Measurements from ENCODE around the gene HSF4.

Gene HSF4

GRCh38 chr16:67191411-67191994, 27.0 kb downstream of the HSF4 start:
- no peak overlapping the region for H3K9ac ChIP-seq (ENCODE audit: low read depth, low read length)
- H3K4me1 ChIP-seq (ENCODE audit: insufficient read depth, low read length): peaks cover 7% of the 10 kb centered on the region; the same call in 1 of the 2 replicates
- H3K27me3 ChIP-seq (ENCODE audit: insufficient read depth, low read length): peaks cover 7% of the 10 kb centered on the region
- peak overlapping the region; percentile 93 for H3K4me3 ChIP-seq (ENCODE audit: low read length)
- H3K27ac ChIP-seq (ENCODE audit: low read length): no peak overlapping the region
- no peaks in the 10 kb centered on the region for H3K9me3 ChIP-seq (ENCODE audit: insufficient read depth, low read depth, low read length)
- peaks cover 33% of the 10 kb centered on the region for H3K36me3 ChIP-seq (ENCODE audit: insufficient read depth, low read depth, low read length)

- no peak within 1 kb of the TSS for H3K27ac ChIP-seq (ENCODE audit: low read length)
- peaks cover under 1% of the 10 kb centered on the region; the same call in 1 of the 2 replicates for H3K27me3 ChIP-seq (ENCODE audit: insufficient read depth, low read length)
- peaks cover 3% of the 10 kb centered on the region; the same call in 1 of the 2 replicates for H3K4me1 ChIP-seq (ENCODE audit: insufficient read depth, low read length)
- H3K36me3 ChIP-seq (ENCODE audit: insufficient read depth, low read depth, low read length): peaks cover 39% of the 10 kb centered on the region
- peak within 1 kb of the TSS; percentile 82 for H3K9ac ChIP-seq (ENCODE audit: low read depth, low read length)
- no peaks in the 10 kb centered on the region for H3K9me3 ChIP-seq (ENCODE audit: insufficient read depth, low read depth, low read length)
- H3K4me3 ChIP-seq (ENCODE audit: low read length): peak within 1 kb of the TSS; percentile 93
Observed at GRCh38 chr16:67191995-67192681, 27.6 kb downstream of the HSF4 start, which contains the start of gene E2F4. E2F4 (plus strand) TSS chr16:67192155; CDS start chr16:67192228, 73 bp downstream.

GRCh38 chr16:67192781-67193361, 28.3 kb downstream of the HSF4 start:
- Histone ChIP-seq H3K4me3 (ENCODE audit: low read length) (peak overlapping the region; percentile 93), H3K27me3 (ENCODE audit: insufficient read depth, low read length) (no peaks in the 10 kb centered on the region), H3K9ac (ENCODE audit: low read depth, low read length) (peak overlapping the region; percentile 82), H3K4me1 (ENCODE audit: insufficient read depth, low read length) (peaks cover 3% of the 10 kb centered on the region; the same call in 1 of the 2 replicates), H3K36me3 (ENCODE audit: insufficient read depth, low read depth, low read length) (peaks cover 47% of the 10 kb centered on the region), H3K27ac (ENCODE audit: low read length) (no peak overlapping the region), H3K9me3 (ENCODE audit: insufficient read depth, low read depth, low read length) (no peaks in the 10 kb centered on the region)

GRCh38 chr16:67193536-67193935, 29.0 kb downstream of the HSF4 start:
- Histone ChIP-seq H3K4me3 (ENCODE audit: low read length) (peak overlapping the region; percentile 93; the same call in 1 of the 2 replicates), H3K9ac (ENCODE audit: low read depth, low read length) (peak overlapping the region; percentile 82), H3K36me3 (ENCODE audit: insufficient read depth, low read depth, low read length) (peaks cover 52% of the 10 kb centered on the region), H3K27me3 (ENCODE audit: insufficient read depth, low read length) (no peaks in the 10 kb centered on the region), H3K9me3 (ENCODE audit: insufficient read depth, low read depth, low read length) (no peaks in the 10 kb centered on the region), H3K4me1 (ENCODE audit: insufficient read depth, low read length) (peaks cover 3% of the 10 kb centered on the region; the same call in 1 of the 2 replicates), H3K27ac (ENCODE audit: low read length) (no peak overlapping the region)

GRCh38 chr16:67194260-67194659, 29.7 kb downstream of the HSF4 start:
- Histone ChIP-seq H3K27me3 (ENCODE audit: insufficient read depth, low read length) (no peaks in the 10 kb centered on the region), H3K36me3 (ENCODE audit: insufficient read depth, low read depth, low read length) (peaks cover 52% of the 10 kb centered on the region), H3K4me3 (ENCODE audit: low read length) (no peak overlapping the region), H3K9ac (ENCODE audit: low read depth, low read length) (no peak overlapping the region), H3K4me1 (ENCODE audit: insufficient read depth, low read length) (peaks cover 3% of the 10 kb centered on the region; the same call in 1 of the 2 replicates), H3K9me3 (ENCODE audit: insufficient read depth, low read depth, low read length) (no peaks in the 10 kb centered on the region), H3K27ac (ENCODE audit: low read length) (no peak overlapping the region)

GRCh38 chr16:67195676-67196075, 31.1 kb downstream of the HSF4 start:
- Histone ChIP-seq H3K9me3 (ENCODE audit: insufficient read depth, low read depth, low read length) (no peaks in the 10 kb centered on the region), H3K4me1 (ENCODE audit: insufficient read depth, low read length) (peaks cover 6% of the 10 kb centered on the region; the same call in 1 of the 2 replicates), H3K27me3 (ENCODE audit: insufficient read depth, low read length) (no peaks in the 10 kb centered on the region), H3K4me3 (ENCODE audit: low read length) (no peak overlapping the region), H3K9ac (ENCODE audit: low read depth, low read length) (no peak overlapping the region), H3K27ac (ENCODE audit: low read length) (no peak overlapping the region), H3K36me3 (ENCODE audit: insufficient read depth, low read depth, low read length) (peaks cover 52% of the 10 kb centered on the region)

- no peak overlapping the region for H3K4me3 ChIP-seq (ENCODE audit: low read length)
Observed at GRCh38 chr16:67196881-67197280, 32.3 kb downstream of the HSF4 start.

GRCh38 chr16:67197704-67198103, 33.2 kb downstream of the HSF4 start:
- Histone ChIP-seq H3K27ac (ENCODE audit: low read length) (no peak overlapping the region), H3K27me3 (ENCODE audit: insufficient read depth, low read length) (no peaks in the 10 kb centered on the region), H3K4me1 (ENCODE audit: insufficient read depth, low read length) (peaks cover 6% of the 10 kb centered on the region; the same call in 1 of the 2 replicates), H3K9me3 (ENCODE audit: insufficient read depth, low read depth, low read length) (no peaks in the 10 kb centered on the region), H3K9ac (ENCODE audit: low read depth, low read length) (no peak overlapping the region), H3K36me3 (ENCODE audit: insufficient read depth, low read depth, low read length) (peaks cover 57% of the 10 kb centered on the region), H3K4me3 (ENCODE audit: low read length) (no peak overlapping the region)

More at GRCh38 chr16:67196881-67197280, 32.3 kb downstream of the HSF4 start:
- H3K9me3 ChIP-seq (ENCODE audit: insufficient read depth, low read depth, low read length): no peaks in the 10 kb centered on the region
- H3K27me3 ChIP-seq (ENCODE audit: insufficient read depth, low read length): no peaks in the 10 kb centered on the region
- H3K36me3 ChIP-seq (ENCODE audit: insufficient read depth, low read depth, low read length): peaks cover 57% of the 10 kb centered on the region
- no peak overlapping the region for H3K9ac ChIP-seq (ENCODE audit: low read depth, low read length)
- H3K4me1 ChIP-seq (ENCODE audit: insufficient read depth, low read length): peaks cover 6% of the 10 kb centered on the region; the same call in 1 of the 2 replicates
- no peak overlapping the region for H3K27ac ChIP-seq (ENCODE audit: low read length)

- Histone ChIP-seq H3K36me3 (ENCODE audit: insufficient read depth, low read depth, low read length) (peaks cover 56% of the 10 kb centered on the region), H3K27ac (ENCODE audit: low read length) (no peak overlapping the region), H3K4me1 (ENCODE audit: insufficient read depth, low read length) (peaks cover 6% of the 10 kb centered on the region; the same call in 1 of the 2 replicates), H3K9ac (ENCODE audit: low read depth, low read length) (no peak overlapping the region; the same call in 1 of the 2 replicates), H3K27me3 (ENCODE audit: insufficient read depth, low read length) (no peaks in the 10 kb centered on the region), H3K4me3 (ENCODE audit: low read length) (peak overlapping the region; percentile 72; the same call in 1 of the 2 replicates), H3K9me3 (ENCODE audit: insufficient read depth, low read depth, low read length) (no peaks in the 10 kb centered on the region)
Observed at GRCh38 chr16:67198238-67198734, 33.7 kb downstream of the HSF4 start.

GRCh38 chr16:67199011-67199807, 34.7 kb downstream of the HSF4 start, which contains the start of gene ELMO3:
ELMO3 (plus strand) TSS chr16:67199131; CDS start chr16:67199327, 196 bp downstream.
- Histone ChIP-seq H3K27me3 (ENCODE audit: insufficient read depth, low read length) (no peaks in the 10 kb centered on the region), H3K9ac (ENCODE audit: low read depth, low read length) (peak within 1 kb of the TSS; percentile 53; the same call in 1 of the 2 replicates), H3K4me1 (ENCODE audit: insufficient read depth, low read length) (0 out of 2 replicates have a peak, but pooled peaks cover 3% of the 10 kb centered on the region), H3K4me3 (ENCODE audit: low read length) (peak within 1 kb of the TSS; percentile 75), H3K27ac (ENCODE audit: low read length) (no peak within 1 kb of the TSS), H3K36me3 (ENCODE audit: insufficient read depth, low read depth, low read length) (peaks cover 47% of the 10 kb centered on the region), H3K9me3 (ENCODE audit: insufficient read depth, low read depth, low read length) (no peaks in the 10 kb centered on the region)

GRCh38 chr16:67199808-67200198, 35.3 kb downstream of the HSF4 start:
- peaks cover 41% of the 10 kb centered on the region for H3K36me3 ChIP-seq (ENCODE audit: insufficient read depth, low read depth, low read length)

More at GRCh38 chr16:67199808-67200198, 35.3 kb downstream of the HSF4 start:
- Histone ChIP-seq H3K9me3 (ENCODE audit: insufficient read depth, low read depth, low read length) (no peaks in the 10 kb centered on the region), H3K4me1 (ENCODE audit: insufficient read depth, low read length) (0 out of 2 replicates have a peak, but pooled peaks cover 3% of the 10 kb centered on the region), H3K9ac (ENCODE audit: low read depth, low read length) (no peak overlapping the region; the same call in 1 of the 2 replicates), H3K27ac (ENCODE audit: low read length) (no peak overlapping the region), H3K4me3 (ENCODE audit: low read length) (peak overlapping the region; percentile 75), H3K27me3 (ENCODE audit: insufficient read depth, low read length) (no peaks in the 10 kb centered on the region)

Data from iPS-20b (cell line).